Stomach smooth muscle (tissue), 2 donors: ENCODE results near the gene UCN2.

Source experiments
- H3K27ac ChIP-seq: one replicate; pipeline ENCODE4 v1.7.0; 2013; ENCODE audit warnings: mild to moderate bottlenecking, low read length, inconsistent platforms
- H3K27me3 ChIP-seq, 2 donors: one replicate each; pipeline ENCODE4 v1.7.0; 2013; ENCODE audit warnings: low read length in 2 of 2; ENCODE audit not compliant: insufficient read depth in 2 of 2, control insufficient read depth in 1 of 2
- H3K36me3 ChIP-seq, 2 donors: one replicate each; pipeline ENCODE4 v1.7.0; 2013; ENCODE audit warnings: low read length in 2 of 2; ENCODE audit not compliant: control insufficient read depth in 2 of 2, insufficient read depth in 2 of 2
- H3K4me1 ChIP-seq: one replicate; pipeline ENCODE4 v1.7.0; 2013; ENCODE audit warnings: low read length; ENCODE audit not compliant: control insufficient read depth, insufficient read depth
- H3K4me3 ChIP-seq, 2 donors: one replicate each; pipeline ENCODE4 v1.7.0; 2013; ENCODE audit warnings: low read length in 2 of 2
- H3K9ac ChIP-seq, 2 donors: one replicate each; pipeline ENCODE4 v1.7.0; 2013; ENCODE audit warnings: low read length in 2 of 2, mild to moderate bottlenecking in 1 of 2
- H3K9me3 ChIP-seq, 2 donors: one replicate each; pipeline ENCODE4 v1.7.0; 2013; ENCODE audit warnings: low read length in 2 of 2; ENCODE audit not compliant: control insufficient read depth in 2 of 2
- donor health status: healthy.
- donor health status: Pancreatic carcinoma.

The UCN2 gene

DNA sequence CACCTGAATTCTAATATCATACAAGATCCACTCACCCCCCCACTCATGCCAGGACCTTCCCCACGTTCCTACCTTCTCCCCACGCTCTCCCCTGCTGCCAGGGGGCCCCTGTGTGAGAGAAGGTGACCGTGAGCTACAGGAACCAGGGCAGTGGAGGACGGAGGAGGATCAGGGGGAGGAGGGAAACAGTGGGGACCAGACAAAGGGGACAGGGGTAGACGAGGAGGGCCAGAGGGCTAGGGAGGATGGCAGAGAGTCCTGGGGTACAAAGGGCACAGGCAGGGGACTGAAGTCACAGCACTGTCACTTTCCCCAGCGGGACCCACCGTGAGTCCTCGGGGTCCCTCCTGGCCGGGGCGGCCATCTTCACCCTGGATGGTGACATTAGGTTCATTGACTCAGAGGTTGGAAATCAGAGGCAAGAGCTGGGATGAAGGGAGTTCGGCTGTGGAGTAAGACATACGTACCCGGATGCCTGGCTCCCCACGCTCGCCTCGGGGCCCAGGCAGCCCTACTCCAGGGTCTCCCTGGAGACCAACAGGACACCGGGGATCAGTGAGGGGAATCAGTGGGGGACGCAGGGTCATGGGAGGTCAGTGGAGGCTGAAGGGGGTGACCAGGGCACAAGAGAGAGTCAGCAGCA is 6.3 kb upstream of the UCN2 start:
- Histone ChIP-seq H3K9me3 (no peaks in the 10 kb centered on the region), H3K36me3 (no peaks in the 10 kb centered on the region), H3K27me3 (no peaks in the 10 kb centered on the region), H3K4me3 (no peak overlapping the region), H3K4me1 (no peaks in the 10 kb centered on the region), H3K27ac (no peak overlapping the region), H3K9ac (no peak overlapping the region)

DNA sequence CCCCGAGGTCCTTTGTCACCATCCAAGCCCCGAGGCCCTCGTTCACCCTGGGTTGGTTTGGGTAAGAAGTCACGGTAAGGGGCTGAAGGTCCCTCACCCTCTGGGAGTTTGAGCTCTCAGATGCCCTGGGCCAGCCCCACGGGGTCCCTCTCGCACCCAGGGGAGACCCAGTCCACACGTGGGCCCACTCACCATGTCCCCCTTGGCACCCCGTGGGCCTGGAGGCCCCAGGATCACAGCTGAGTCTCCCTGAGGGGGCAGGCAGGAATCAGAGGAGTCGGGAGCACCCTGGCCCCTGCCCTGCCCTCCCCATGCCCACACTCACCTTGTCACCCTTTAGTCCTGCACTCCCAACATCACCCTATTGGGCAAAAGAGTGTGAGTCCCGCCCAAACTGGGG is 5.8 kb upstream of the UCN2 start:
- no peaks in the 10 kb centered on the region for H3K36me3 ChIP-seq
- no peaks in the 10 kb centered on the region for H3K27me3 ChIP-seq
- no peaks in the 10 kb centered on the region for H3K4me1 ChIP-seq
- no peaks in the 10 kb centered on the region for H3K9me3 ChIP-seq
- no peak overlapping the region for H3K9ac ChIP-seq
- no peak overlapping the region for H3K4me3 ChIP-seq
- H3K27ac ChIP-seq: no peak overlapping the region

GRCh38 chr3:48568476-48568875 is 4.9 kb upstream of the UCN2 start:
- Histone ChIP-seq H3K36me3 (no peaks in the 10 kb centered on the region), H3K27me3 (no peaks in the 10 kb centered on the region), H3K9me3 (no peaks in the 10 kb centered on the region), H3K27ac (no peak overlapping the region), H3K4me3 (no peak overlapping the region), H3K9ac (no peak overlapping the region), H3K4me1 (no peaks in the 10 kb centered on the region)

DNA sequence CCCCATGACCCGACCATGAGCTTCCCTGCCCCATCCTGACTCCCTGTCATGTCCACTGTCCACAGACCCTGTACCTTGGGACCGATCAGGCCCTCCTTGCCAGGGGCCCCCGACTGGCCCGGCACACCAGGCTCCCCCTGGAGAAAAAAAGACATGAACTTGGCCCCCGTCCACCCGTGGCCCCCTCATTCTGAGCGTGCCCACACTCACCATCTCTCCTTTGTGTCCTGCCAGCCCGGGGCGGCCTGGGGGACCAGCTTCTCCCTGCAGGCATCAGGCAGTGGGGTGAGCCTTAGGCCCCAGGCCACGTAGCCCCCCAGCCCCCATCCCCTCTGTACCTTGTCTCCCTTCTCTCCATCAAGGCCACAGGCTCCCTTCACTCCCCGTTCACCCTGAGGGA is 3.9 kb upstream of the UCN2 start:
- Histone ChIP-seq H3K4me1 (no peaks in the 10 kb centered on the region), H3K27ac (no peak overlapping the region), H3K9me3 (no peaks in the 10 kb centered on the region), H3K4me3 (no peak overlapping the region), H3K27me3 (no peaks in the 10 kb centered on the region), H3K36me3 (no peaks in the 10 kb centered on the region), H3K9ac (no peak overlapping the region)

DNA sequence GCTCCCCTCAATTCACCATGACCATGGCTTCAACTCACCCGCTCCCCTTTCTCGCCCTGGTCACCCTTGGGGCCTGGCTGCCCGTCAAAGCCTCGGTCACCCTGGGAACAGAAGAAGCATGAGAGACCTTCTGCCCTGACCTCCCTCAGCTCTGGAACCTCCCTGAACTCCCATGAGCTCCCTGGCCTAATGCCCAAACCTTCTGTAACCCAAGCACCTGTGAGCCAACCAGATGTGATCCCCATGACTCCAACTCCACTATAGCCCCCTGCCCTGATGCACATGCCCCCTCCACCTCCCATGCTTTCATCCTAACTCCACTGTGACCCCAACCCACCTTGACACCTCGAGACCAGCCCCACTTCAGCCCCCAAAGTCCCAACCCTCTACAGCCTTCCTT is 3.5 kb upstream of the UCN2 start:
- H3K9ac ChIP-seq: no peak overlapping the region
- H3K27ac ChIP-seq: no peak overlapping the region
- H3K4me3 ChIP-seq: no peak overlapping the region
- no peaks in the 10 kb centered on the region for H3K4me1 ChIP-seq
- no peaks in the 10 kb centered on the region for H3K27me3 ChIP-seq
- H3K36me3 ChIP-seq: no peaks in the 10 kb centered on the region
- H3K9me3 ChIP-seq: no peaks in the 10 kb centered on the region

GRCh38 chr3:48566401-48566760 is 2.8 kb upstream of the UCN2 start:
- H3K27me3 ChIP-seq: no peaks in the 10 kb centered on the region
- no peaks in the 10 kb centered on the region for H3K36me3 ChIP-seq
- H3K27ac ChIP-seq: no peak overlapping the region
- no peaks in the 10 kb centered on the region for H3K9me3 ChIP-seq
- H3K9ac ChIP-seq: no peak overlapping the region
- H3K4me1 ChIP-seq: peaks cover 3% of the 10 kb centered on the region
- H3K4me3 ChIP-seq: no peak overlapping the region

DNA sequence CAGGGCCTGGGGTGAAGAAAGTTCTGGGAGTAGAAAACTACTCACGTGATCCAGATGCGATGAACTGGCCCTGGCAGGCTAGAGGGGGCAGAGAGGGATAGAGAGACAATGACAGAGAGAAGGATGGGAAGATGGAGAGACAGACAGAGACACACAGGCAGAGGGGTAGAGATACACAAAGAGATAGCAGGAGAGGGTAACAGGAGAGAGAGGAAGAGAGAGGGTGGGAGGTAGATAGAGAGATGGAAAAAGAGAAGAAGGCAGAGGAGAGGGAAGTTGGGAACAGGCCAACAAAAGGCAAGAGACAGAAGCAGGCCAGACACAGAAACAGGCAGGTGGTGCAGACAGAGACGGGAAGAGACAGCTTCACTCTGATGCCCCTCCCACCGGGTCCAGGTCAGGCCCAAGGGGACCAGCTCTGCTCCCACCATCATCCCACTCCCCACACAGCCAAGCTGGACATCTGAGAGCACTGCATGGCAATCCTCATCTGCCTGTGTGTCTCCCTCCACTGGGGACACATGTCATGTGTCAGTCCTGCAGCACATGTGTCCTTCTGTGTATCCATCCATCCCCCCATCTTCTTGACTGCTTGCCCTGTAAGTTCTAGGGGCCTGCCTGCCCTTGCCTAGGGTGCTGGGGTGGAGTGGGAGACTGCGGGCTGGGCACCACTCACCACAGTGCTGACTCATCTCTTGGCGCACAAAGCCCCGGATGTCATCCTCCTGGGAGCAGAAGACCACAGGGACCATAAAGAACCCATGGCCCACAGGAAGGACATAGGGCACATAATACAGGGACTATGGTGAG is 2.2 kb upstream of the UCN2 start:
- H3K27ac ChIP-seq: no peak overlapping the region
- peaks cover 9% of the 10 kb centered on the region for H3K4me1 ChIP-seq
- no peaks in the 10 kb centered on the region for H3K9me3 ChIP-seq
- no peaks in the 10 kb centered on the region for H3K36me3 ChIP-seq
- no peak overlapping the region for H3K4me3 ChIP-seq
- no peaks in the 10 kb centered on the region for H3K27me3 ChIP-seq
- no peak overlapping the region for H3K9ac ChIP-seq

DNA sequence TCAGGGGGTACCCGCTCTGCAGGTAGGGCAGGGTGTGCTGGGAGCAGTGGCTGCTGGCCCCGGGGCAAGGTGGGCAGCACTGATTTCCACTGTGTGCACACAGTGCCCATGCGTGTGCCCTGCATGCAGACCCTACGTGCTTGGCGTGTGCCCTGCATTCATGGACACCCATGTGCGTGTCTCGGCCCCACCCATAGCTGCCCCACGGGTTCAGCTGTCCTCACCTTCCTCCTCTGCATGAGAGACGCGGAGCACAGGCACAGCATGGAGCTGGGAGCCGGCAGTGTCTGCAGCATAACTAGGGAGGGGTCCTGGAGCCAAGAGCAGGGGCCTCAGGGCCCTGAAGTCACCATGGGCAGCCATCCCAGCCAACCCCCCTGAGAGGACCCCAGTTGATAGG is 1.6 kb upstream of the UCN2 start:
- Histone ChIP-seq H3K9me3 (no peaks in the 10 kb centered on the region), H3K36me3 (no peaks in the 10 kb centered on the region), H3K4me3 (no peak overlapping the region), H3K27me3 (no peaks in the 10 kb centered on the region), H3K27ac (no peak overlapping the region), H3K4me1 (peaks cover 15% of the 10 kb centered on the region), H3K9ac (no peak overlapping the region)

GRCh38 chr3:48564667-48565066 is 1.1 kb upstream of the UCN2 start:
- no peak overlapping the region for H3K9ac ChIP-seq
- H3K9me3 ChIP-seq: no peaks in the 10 kb centered on the region
- peaks cover 20% of the 10 kb centered on the region for H3K4me1 ChIP-seq
- no peaks in the 10 kb centered on the region for H3K36me3 ChIP-seq
- H3K4me3 ChIP-seq: no peak overlapping the region
- H3K27ac ChIP-seq: no peak overlapping the region
- H3K27me3 ChIP-seq: no peaks in the 10 kb centered on the region

DNA sequence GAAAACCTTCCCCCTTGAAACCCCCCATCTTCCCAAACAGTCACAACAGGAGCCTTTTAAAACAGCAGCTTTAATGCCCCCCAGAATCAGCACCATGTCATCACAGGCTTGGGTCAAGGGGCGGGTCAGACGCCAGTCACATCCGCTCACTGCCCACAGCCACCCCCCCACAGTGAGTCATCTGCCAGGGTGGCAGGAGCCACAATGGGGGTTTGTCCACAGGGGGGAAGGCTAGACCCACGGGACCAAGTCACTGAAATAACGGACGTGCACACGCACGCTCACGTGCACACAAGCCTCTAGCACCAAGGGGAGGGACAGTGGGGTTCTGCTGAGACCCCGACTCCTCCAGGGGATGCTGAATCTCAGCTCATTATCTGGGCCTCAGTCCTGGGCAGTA is 441 bp upstream of the UCN2 start:
- no peak overlapping the region for H3K4me3 ChIP-seq
- H3K4me1 ChIP-seq: peaks cover 26% of the 10 kb centered on the region
- no peak overlapping the region for H3K9ac ChIP-seq

GRCh38 chr3:48562367-48563095 is 1.1 kb downstream of the UCN2 start:
- Histone ChIP-seq H3K9me3 (no peaks in the 10 kb centered on the region), H3K9ac (no peak overlapping the region), H3K4me3 (no peak overlapping the region), H3K4me1 (peaks cover 38% of the 10 kb centered on the region), H3K36me3 (no peaks in the 10 kb centered on the region), H3K27ac (no peak overlapping the region), H3K27me3 (no peaks in the 10 kb centered on the region)

More for the DNA sequence above, 441 bp upstream of the UCN2 start:
- no peaks in the 10 kb centered on the region for H3K27me3 ChIP-seq
- no peak overlapping the region for H3K27ac ChIP-seq
- no peaks in the 10 kb centered on the region for H3K36me3 ChIP-seq
- H3K9me3 ChIP-seq: no peaks in the 10 kb centered on the region
